GM18873 (cell line): ENCODE measurements around the gene PRKAR1A.
"Not testable (repeated sequence)": the region's sequence is repeated elsewhere in the genome, so short reads cannot be mapped to it uniquely, and the experiment has no call there.

Experiments
- ATAC-seq: cut with Tn5 transposase; IDR thresholded peaks from one replicate; pipeline ENCODE4 v1.9.1; 2021; ENCODE audit warnings: mild to moderate bottlenecking, moderate library complexity, moderate number of reproducible peaks; ENCODE audit not compliant: unreplicated experiment, low FRiP score

Gene PRKAR1A

GRCh38 chr17:68509141-68510057 lies 2.8 kb upstream of the PRKAR1A start:
- no peak for ATAC-seq

- ATAC-seq, result no peak
Observed at GRCh38 chr17:68511254-68511670, 968 bp upstream of the PRKAR1A start.

GRCh38 chr17:68511671-68512246 lies 471 bp upstream of the PRKAR1A start:
- peak; percentile 29 for ATAC-seq

GRCh38 chr17:68512960-68513474 lies 787 bp downstream of the PRKAR1A start:
- ATAC-seq, result no peak

GRCh38 chr17:68513932-68514331 lies 1.7 kb downstream of the PRKAR1A start:
- no peak for ATAC-seq

GRCh38 chr17:68514831-68515635 lies 2.8 kb downstream of the PRKAR1A start:
- no peak for ATAC-seq

GRCh38 chr17:68516732-68517131 lies 4.5 kb downstream of the PRKAR1A start:
- no peak for ATAC-seq

GRCh38 chr17:68517605-68518004 lies 5.4 kb downstream of the PRKAR1A start:
- ATAC-seq, result not testable (repeated sequence)

- no peak for ATAC-seq
Observed at GRCh38 chr17:68518063-68518815, 6.0 kb downstream of the PRKAR1A start.

GRCh38 chr17:68519051-68519450 lies 6.8 kb downstream of the PRKAR1A start:
- ATAC-seq, result not testable (repeated sequence)

GRCh38 chr17:68519911-68520310 lies 7.7 kb downstream of the PRKAR1A start:
- ATAC-seq, result no peak

GRCh38 chr17:68522266-68522665 lies 10.0 kb downstream of the PRKAR1A start:
- ATAC-seq, result no peak

GRCh38 chr17:68526548-68526947 lies 14.3 kb downstream of the PRKAR1A start:
- ATAC-seq, result no peak

- ATAC-seq, result no peak
Observed at GRCh38 chr17:68527314-68527713, 15.1 kb downstream of the PRKAR1A start.

- ATAC-seq, result no peak
Observed at GRCh38 chr17:68531252-68531651, 19.0 kb downstream of the PRKAR1A start.

- ATAC-seq, result no peak
Observed at GRCh38 chr17:68532826-68533225, 20.6 kb downstream of the PRKAR1A start.

GRCh38 chr17:68533887-68534694 lies 21.9 kb downstream of the PRKAR1A start:
- no peak for ATAC-seq

GRCh38 chr17:68534695-68535088 lies 22.5 kb downstream of the PRKAR1A start:
- no peak for ATAC-seq

- ATAC-seq, result no peak
Observed at GRCh38 chr17:68535922-68536321, 23.7 kb downstream of the PRKAR1A start.
